AG10803 (cell line): ENCODE measurements around the gene NCAPD2.
A peak's percentile ranks its signal among the peaks of the same experiment; 100 is the strongest.

ENCODE experiments used
- DNase-seq: peaks from one replicate; pipeline ENCODE4 v3.0.0; 2010; ENCODE audit warnings: low read depth
- H3K4me3 ChIP-seq: 2 replicates; pipeline ENCODE4 v1.5.1; 2011; ENCODE audit warnings: mild to moderate bottlenecking, low read length, control low read depth
- CTCF ChIP-seq: conservative IDR thresholded peaks from 2 replicates; pipeline ENCODE4 v1.5.1; 2011; ENCODE audit warnings: mild to moderate bottlenecking, low read length, control low read depth, inconsistent platforms

Gene NCAPD2, protein sequence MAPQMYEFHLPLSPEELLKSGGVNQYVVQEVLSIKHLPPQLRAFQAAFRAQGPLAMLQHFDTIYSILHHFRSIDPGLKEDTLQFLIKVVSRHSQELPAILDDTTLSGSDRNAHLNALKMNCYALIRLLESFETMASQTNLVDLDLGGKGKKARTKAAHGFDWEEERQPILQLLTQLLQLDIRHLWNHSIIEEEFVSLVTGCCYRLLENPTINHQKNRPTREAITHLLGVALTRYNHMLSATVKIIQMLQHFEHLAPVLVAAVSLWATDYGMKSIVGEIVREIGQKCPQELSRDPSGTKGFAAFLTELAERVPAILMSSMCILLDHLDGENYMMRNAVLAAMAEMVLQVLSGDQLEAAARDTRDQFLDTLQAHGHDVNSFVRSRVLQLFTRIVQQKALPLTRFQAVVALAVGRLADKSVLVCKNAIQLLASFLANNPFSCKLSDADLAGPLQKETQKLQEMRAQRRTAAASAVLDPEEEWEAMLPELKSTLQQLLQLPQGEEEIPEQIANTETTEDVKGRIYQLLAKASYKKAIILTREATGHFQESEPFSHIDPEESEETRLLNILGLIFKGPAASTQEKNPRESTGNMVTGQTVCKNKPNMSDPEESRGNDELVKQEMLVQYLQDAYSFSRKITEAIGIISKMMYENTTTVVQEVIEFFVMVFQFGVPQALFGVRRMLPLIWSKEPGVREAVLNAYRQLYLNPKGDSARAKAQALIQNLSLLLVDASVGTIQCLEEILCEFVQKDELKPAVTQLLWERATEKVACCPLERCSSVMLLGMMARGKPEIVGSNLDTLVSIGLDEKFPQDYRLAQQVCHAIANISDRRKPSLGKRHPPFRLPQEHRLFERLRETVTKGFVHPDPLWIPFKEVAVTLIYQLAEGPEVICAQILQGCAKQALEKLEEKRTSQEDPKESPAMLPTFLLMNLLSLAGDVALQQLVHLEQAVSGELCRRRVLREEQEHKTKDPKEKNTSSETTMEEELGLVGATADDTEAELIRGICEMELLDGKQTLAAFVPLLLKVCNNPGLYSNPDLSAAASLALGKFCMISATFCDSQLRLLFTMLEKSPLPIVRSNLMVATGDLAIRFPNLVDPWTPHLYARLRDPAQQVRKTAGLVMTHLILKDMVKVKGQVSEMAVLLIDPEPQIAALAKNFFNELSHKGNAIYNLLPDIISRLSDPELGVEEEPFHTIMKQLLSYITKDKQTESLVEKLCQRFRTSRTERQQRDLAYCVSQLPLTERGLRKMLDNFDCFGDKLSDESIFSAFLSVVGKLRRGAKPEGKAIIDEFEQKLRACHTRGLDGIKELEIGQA (N-terminal part only)

DNA sequence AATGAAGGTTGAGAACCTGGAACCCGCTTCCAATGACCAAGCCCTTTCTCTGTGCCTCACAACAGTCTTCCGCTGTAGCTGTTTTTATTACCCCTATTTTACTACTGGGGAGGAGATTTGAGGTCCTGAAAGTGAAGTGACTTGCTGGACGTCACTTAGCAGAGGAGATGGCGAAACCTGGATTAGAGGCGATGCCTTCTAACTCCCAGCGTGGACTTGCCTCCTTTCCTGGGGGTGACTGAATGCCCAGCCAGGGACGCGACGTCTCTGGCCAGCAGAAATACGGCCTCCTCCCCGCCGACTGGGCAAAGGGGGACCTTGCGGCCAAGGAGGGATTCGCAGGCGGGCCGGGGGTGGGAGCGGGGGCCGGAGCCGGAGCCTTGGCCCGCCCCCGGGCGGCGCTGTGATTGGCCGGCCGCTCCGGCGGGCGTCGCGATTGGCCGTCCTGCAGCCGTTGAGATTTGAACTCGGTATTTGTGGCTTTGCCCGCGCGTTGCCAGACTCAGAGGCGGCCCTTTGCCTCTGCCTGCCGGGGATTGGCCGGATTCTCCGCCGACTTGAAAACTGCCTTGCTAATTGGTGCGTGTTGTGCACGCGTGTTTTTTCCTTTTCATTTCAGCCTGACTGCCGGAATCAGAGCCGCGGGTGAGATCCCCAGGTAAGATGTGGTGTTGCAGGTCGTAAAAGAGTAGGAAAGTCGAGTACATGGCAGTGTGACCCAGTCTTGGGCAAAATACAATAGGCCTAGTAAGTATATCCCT is at the start of gene NCAPD2:
NCAPD2 (plus strand) TSS at position 606 of the 761 bp plus-strand sequence. CDS start 997 bp downstream, outside the sequence.
- peak within 1 kb of the TSS; percentile 90 for H3K4me3 ChIP-seq
- peak; percentile 92 for DNase-seq
- 0 out of 2 replicates have a peak, but pooled peaks have one; percentile 1 for TF ChIP-seq CTCF

DNA sequence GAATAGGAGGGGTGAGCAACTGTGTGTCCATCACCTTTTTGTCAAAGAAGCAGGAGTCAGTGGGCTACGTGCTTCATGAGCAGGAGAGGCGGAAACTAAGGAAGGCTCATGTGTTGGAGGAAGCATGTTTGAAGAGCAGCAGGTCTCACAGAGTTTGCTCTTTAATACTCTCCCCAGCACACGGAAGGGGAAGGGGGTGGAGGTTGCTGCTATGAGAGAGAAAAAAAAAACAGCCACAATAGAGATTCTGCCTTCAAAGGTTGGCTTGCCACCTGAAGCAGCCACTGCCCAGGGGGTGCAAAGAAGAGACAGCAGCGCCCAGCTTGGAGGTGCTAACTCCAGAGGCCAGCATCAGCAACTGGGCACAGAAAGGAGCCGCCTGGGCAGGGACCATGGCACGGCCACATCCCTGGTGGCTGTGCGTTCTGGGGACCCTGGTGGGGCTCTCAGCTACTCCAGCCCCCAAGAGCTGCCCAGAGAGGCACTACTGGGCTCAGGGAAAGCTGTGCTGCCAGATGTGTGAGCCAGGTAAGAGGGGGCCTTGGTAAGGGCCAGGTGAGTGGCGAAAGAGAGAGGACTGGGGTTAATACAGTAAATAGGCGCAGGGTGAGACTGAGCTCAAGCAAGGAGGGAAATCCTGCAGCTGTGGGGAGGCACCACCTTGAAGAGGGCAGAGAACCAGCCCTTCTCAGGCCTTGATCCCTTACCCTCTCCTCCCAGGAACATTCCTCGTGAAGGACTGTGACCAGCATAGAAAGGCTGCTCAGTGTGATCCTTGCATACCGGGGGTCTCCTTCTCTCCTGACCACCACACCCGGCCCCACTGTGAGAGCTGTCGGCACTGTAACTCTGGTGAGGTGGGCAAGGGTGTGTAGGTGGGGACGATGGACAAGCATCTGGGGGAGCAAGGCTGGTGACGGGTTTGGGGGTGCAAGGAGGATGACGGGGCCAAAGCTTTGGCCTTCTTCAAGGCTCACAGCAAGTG is 48.9 kb upstream of the NCAPD2 start, which contains the start of gene CD27:
CD27 (plus strand) TSS at position 252 of the 985 bp plus-strand sequence; CDS start at position 393, 141 bp downstream.
- no peak within 1 kb of the TSS for H3K4me3 ChIP-seq
- no peak for TF ChIP-seq CTCF

DNA sequence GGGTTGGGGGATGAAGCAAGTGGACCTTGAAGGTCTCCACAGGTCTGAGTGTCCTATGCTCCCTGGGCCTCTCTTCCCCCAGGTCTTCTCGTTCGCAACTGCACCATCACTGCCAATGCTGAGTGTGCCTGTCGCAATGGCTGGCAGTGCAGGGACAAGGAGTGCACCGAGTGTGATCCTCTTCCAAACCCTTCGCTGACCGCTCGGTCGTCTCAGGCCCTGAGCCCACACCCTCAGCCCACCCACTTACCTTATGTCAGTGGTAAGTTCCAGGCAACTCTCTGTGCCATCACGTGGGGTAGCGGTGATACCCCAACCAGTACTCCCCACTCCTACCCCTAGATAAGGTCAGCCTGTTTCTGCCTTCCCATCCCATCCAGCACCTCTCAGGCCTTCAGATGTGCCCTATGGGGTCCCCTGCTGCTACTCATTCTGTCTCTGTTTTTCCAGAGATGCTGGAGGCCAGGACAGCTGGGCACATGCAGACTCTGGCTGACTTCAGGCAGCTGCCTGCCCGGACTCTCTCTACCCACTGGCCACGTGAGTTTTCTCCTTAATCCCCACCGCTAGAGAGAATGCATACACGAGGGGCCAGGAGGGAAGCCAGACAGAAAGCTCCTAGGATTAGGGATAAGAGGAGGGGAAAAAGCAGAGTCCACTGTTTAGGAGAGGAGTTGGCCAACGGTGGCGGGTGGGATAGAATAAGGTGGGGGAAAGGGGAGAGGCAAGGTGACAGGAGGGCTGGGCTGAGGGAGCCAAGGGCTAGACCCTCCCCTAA is 43.6 kb upstream of the NCAPD2 start:
- no peak for TF ChIP-seq CTCF
- H3K4me3 ChIP-seq, result peak overlapping the region; percentile 80
- no peak for DNase-seq

More for the DNA sequence above, 48.9 kb upstream of the NCAPD2 start, which contains the start of gene CD27:
- DNase-seq, result no peak

DNA sequence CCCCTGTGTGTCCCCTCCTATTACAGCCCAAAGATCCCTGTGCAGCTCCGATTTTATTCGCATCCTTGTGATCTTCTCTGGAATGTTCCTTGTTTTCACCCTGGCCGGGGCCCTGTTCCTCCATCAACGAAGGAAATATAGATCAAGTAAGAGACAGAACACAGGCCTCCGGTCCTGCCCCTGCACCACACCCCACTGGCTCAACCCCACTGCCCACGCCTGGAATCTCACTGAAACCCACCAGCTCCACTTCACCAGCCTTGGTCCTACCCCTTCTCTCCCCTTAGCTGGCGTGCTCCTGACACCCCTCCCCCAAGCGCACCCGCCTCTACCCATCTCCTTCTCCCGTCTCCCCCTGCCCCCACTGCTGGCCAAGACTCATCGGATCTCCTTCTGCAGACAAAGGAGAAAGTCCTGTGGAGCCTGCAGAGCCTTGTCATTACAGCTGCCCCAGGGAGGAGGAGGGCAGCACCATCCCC is 43.0 kb upstream of the NCAPD2 start:
- no peak for TF ChIP-seq CTCF
- peak overlapping the region; percentile 80 for H3K4me3 ChIP-seq

More for the DNA sequence above, 43.0 kb upstream of the NCAPD2 start:
- DNase-seq, result no peak
